AG10803 (cell line): ENCODE measurements around the gene DLL1.
"Not testable (repeated sequence)": the region's sequence is repeated elsewhere in the genome, so short reads cannot be mapped to it uniquely, and the experiment has no call there.

ENCODE experiments used
- DNase-seq: peaks from one replicate; pipeline ENCODE4 v3.0.0; 2010; ENCODE audit warnings: low read depth
- H3K4me3 ChIP-seq: 2 replicates; pipeline ENCODE4 v1.5.1; 2011; ENCODE audit warnings: mild to moderate bottlenecking, low read length, control low read depth
- CTCF ChIP-seq: conservative IDR thresholded peaks from 2 replicates; pipeline ENCODE4 v1.5.1; 2011; ENCODE audit warnings: mild to moderate bottlenecking, low read length, control low read depth, inconsistent platforms

DLL1 gene

DNA sequence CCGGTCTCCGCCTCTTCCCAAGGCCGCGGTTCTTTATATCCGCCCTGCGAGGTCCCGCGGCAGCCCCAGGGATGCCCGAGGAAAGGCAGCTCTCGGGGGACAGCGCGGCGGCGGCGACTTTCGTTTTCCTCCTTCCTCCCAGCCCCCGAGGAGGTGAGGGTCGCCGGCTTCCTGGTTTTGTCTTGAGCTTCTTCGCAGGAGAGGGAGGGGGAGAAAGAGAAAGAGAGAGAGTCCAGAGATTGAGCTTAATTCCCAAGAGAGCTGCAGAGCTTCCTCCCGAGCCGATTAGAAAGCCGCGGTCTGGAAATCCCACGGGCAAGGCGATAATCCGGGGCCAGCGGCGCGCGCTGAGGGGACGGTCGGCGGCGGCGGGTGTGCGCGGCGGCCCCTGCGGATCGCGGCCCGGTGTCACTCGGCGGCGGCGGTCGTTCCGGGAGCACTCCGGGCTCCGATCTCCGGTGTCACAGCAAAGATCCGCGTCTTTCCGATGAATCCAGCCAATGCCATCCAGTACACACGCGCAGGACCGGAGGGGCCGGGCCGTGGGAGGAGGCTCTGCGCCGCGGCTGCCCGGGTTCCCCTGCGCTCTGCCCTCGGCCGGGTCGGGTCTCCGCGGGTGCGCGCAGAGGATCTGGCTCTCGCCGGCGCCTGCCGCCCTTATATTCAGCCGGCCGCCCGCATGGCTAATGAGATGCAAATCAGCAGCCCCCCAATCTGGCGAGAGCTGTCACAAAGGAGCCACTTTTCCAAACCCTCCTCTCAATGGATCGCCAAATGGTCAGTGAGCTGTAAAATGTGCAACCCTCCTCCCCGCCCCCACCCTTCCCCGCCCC is at the start of gene DLL1:
Gene DLL1 (minus strand): TSS at position 783 of the 833 bp plus-strand sequence. CDS start 939 bp downstream, outside the sequence.
- peak; percentile 40 for DNase-seq
- H3K4me3 ChIP-seq, result peak within 1 kb of the TSS; percentile 70
- TF ChIP-seq CTCF, result no peak

DNA sequence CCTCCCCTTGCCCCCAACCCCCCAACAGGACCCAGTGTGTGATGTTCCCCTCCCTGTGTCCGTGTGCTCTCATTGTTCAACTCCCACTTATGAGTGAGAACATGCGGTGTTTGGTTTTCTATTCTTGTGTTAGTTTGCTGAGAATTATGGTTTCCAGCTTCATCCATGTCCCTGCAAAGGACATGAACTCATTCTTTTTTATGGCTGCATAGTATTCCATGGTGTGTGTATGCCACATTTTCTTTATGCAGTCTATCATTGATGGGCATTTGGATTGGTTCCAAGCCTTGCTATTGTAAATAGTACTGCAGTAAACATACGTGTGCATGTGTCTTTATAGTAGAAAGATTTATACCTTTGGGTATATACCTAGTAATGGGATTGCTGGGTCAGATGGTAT is 44.3 kb upstream of the DLL1 start:
- H3K4me3 ChIP-seq, DNase-seq: not testable (repeated sequence)

DNA sequence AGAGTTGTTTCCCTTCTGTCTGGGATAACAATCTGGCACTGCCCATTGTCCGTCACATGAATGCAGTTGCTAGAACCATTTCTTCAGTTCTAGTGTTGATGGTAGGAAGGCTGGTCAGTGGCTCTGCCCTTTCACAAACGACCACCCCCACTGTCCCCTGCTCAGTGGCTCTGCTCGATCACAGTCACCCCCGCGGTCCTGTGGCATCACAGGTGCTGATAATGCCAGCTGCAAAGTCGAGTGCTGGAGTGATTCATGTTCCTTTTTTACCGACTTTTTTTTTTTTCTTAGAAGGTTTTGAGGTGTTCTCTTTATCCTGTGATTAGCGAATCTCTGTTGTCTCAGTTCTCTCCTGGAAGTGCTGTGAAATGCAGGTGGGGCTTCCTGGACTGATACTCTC is 38.4 kb upstream of the DLL1 start:
- H3K4me3 ChIP-seq, result no peak overlapping the region
- no peak for TF ChIP-seq CTCF
- no peak for DNase-seq

GRCh38 chr6:170317718-170318117 is 26.8 kb upstream of the DLL1 start:
- no peak for TF ChIP-seq CTCF
- H3K4me3 ChIP-seq, result no peak overlapping the region
- no peak for DNase-seq

DNA sequence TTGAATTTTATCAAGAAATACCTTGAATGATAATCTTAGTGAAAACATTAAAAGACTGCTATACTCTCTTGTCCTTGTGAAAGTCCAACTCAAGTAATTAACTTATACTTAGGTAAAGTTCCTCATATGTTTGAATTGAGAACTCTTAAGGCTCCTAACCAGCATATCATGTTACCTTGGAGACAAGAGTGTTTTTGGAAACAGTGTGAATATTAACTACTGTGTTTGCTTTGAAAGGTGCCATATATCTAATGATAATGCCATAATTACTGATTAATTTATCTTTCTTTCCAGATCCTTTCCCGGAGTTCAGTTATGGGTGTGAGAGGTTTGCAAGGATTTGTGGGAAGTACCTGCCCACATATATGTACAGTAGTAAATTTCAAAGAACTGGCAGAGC is 26.2 kb upstream of the DLL1 start:
- TF ChIP-seq CTCF, result no peak
- no peak overlapping the region for H3K4me3 ChIP-seq
- DNase-seq, result no peak

DNA sequence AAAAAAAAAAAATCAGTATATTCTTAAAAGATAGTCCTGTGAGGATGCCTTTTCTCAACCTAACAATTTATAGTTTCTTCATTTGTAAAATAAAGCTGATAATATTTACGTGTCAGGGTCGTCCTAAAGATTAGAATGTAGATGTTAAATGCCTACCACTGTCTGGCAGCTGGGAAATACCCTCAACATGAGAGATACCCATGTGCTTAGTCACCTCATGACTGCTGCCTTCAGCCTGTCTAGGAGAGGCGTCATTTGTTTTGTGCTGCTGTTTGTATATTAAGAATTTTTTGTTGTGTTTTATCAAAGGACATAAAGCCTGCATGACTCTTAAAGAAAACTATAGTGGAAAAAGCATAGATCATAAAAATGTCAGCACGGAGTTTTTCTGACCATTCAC is 25.2 kb upstream of the DLL1 start:
- no peak overlapping the region for H3K4me3 ChIP-seq
- no peak for DNase-seq
- no peak for TF ChIP-seq CTCF

DNA sequence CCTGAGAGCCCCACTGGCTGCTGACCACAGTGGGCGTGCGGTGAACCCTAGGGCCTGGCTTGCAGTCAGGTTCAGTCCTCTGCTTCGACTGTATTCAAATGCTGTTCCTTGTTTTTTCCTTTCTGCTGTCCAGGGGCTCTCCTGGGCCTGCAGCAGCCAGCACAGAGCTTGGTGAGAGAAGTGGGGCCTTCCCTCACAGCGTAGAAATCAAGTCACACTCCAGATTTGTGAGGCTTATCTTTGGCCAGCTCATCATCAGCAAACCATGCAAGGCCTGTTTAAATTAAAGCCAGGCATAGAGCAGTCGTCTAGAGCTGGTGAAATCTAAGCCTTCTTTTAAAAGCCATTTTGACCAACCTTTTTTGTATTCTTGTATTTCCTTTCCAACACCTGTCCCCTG is 24.1 kb upstream of the DLL1 start:
- no peak for TF ChIP-seq CTCF
- no peak overlapping the region for H3K4me3 ChIP-seq
- DNase-seq, result no peak
